Iris pigment epithelial cell (primary cell): Measurements from ENCODE around the gene TMEM150A.
"Not testable (repeated sequence)": the region's sequence is repeated elsewhere in the genome, so short reads cannot be mapped to it uniquely, and the experiment has no call there.

Source experiments
- DNase-seq: peaks from one replicate; pipeline ENCODE4 v3.0.0-alpha.2; 2011; ENCODE audit warnings: low read depth

The TMEM150A gene

GRCh38 chr2:85593023-85593422, 9.5 kb downstream of the TMEM150A start:
- no peak for DNase-seq

GRCh38 chr2:85592299-85592698, 10.2 kb downstream of the TMEM150A start:
- not testable (repeated sequence) for DNase-seq

GRCh38 chr2:85591563-85591962, 10.9 kb downstream of the TMEM150A start:
- DNase-seq, result no peak

- no peak for DNase-seq
These were observed 11.5 kb downstream of the TMEM150A start for GRCh38 chr2:85590950-85591349.

GRCh38 chr2:85589982-85590791, 12.3 kb downstream of the TMEM150A start:
- DNase-seq, result peak; percentile 75

GRCh38 chr2:85589181-85589580, 13.3 kb downstream of the TMEM150A start:
- no peak for DNase-seq

- no peak for DNase-seq
These were observed 13.9 kb downstream of the TMEM150A start for GRCh38 chr2:85588645-85589044.

- DNase-seq, result no peak
These were observed 14.3 kb downstream of the TMEM150A start for GRCh38 chr2:85588236-85588635.

- no peak for DNase-seq
These were observed 16.8 kb downstream of the TMEM150A start for GRCh38 chr2:85585781-85586105.

GRCh38 chr2:85584857-85585780, 17.4 kb downstream of the TMEM150A start:
- DNase-seq, result no peak

GRCh38 chr2:85584354-85584856, 18.1 kb downstream of the TMEM150A start, which contains the start of gene VAMP5:
TSS of gene VAMP5 (plus strand) at chr2:85584431. CDS start at chr2:85584491, 60 bp downstream.
- DNase-seq, result no peak

- no peak for DNase-seq
These were observed 18.7 kb downstream of the TMEM150A start for GRCh38 chr2:85583667-85584353.

GRCh38 chr2:85582492-85582891, 20.0 kb downstream of the TMEM150A start:
- DNase-seq, result no peak

- DNase-seq, result no peak
These were observed 22.3 kb downstream of the TMEM150A start for GRCh38 chr2:85580206-85580605.

GRCh38 chr2:85579266-85579935, 23.1 kb downstream of the TMEM150A start:
- DNase-seq, result no peak

- no peak for DNase-seq
These were observed 24.0 kb downstream of the TMEM150A start for GRCh38 chr2:85578243-85579180.

- DNase-seq, result no peak
These were observed 24.9 kb downstream of the TMEM150A start, which contains the start of gene VAMP8 for GRCh38 chr2:85577386-85578242. TSS of gene VAMP8 (plus strand) at chr2:85577586. CDS start at chr2:85577647, 61 bp downstream.

GRCh38 chr2:85577063-85577385, 25.5 kb downstream of the TMEM150A start:
- no peak for DNase-seq

- no peak for DNase-seq
These were observed 26.8 kb downstream of the TMEM150A start for GRCh38 chr2:85575739-85576138.

GRCh38 chr2:85566265-85566664, 36.2 kb downstream of the TMEM150A start:
- no peak for DNase-seq
